HepG2 (cell line): ENCODE results near the gene PSENEN. TPM values are rescaled to one million over a fixed set of nuclear protein-coding genes. Genes with fewer than 3 reads are reported as not detected.

Experiments used
- FOXA3 ChIP-seq: IDR thresholded peaks from 2 replicates; pipeline ENCODE4 v1.6.1; 2016; ENCODE audit warnings: missing genetic modification reagents, missing compliant biosample characterization
- KDM1A ChIP-seq: IDR thresholded peaks from 2 replicates; pipeline ENCODE4 v1.6.1; 2016; ENCODE audit warnings: missing compliant biosample characterization
- MIXL1 ChIP-seq: IDR thresholded peaks from 2 replicates; pipeline ENCODE4 v1.6.1; 2016
- PRDM10 ChIP-seq: sonication (generic); formaldehyde crosslinking; IDR thresholded peaks from 2 replicates; pipeline ENCODE4 v1.4.0; 2020; ENCODE audit warnings: low read depth, missing genetic modification reagents
- RXRB ChIP-seq: IDR thresholded peaks from 2 replicates; pipeline ENCODE4 v1.6.1; 2016; ENCODE audit warnings: borderline replicate concordance, missing genetic modification reagents, missing compliant biosample characterization
- SMAD9 ChIP-seq: sonication (generic); formaldehyde crosslinking; IDR thresholded peaks from 2 replicates; pipeline ENCODE4 v1.5.1; 2020; ENCODE audit warnings: mild to moderate bottlenecking, missing genetic modification reagents
- TARDBP ChIP-seq: sonication (generic); formaldehyde crosslinking; IDR thresholded peaks from 2 replicates; pipeline ENCODE4 v1.8.0; 2022; ENCODE audit warnings: mild to moderate bottlenecking, missing genetic modification reagents
- TFDP1 ChIP-seq: IDR thresholded peaks from 2 replicates; pipeline ENCODE4 v1.6.1; 2016; ENCODE audit warnings: missing compliant biosample characterization, missing genetic modification reagents, borderline replicate concordance
- ZNF10 ChIP-seq: sonication (generic); formaldehyde crosslinking; IDR thresholded peaks from 2 replicates; pipeline ENCODE4 v1.4.0; 2020; ENCODE audit warnings: mild to moderate bottlenecking, low read depth, missing genetic modification reagents, borderline replicate concordance
- ZNF230 ChIP-seq: sonication (generic); formaldehyde crosslinking; IDR thresholded peaks from 2 replicates; pipeline ENCODE4 v1.4.0; 2020; ENCODE audit warnings: mild to moderate bottlenecking, missing genetic modification reagents
- ZNF383 ChIP-seq: sonication (generic); formaldehyde crosslinking; IDR thresholded peaks from 2 replicates; pipeline ENCODE4 v1.4.0; 2020; ENCODE audit warnings: missing genetic modification reagents, mild to moderate bottlenecking, borderline replicate concordance
- ZNF451 ChIP-seq: sonication (generic); formaldehyde crosslinking; IDR thresholded peaks from 2 replicates; pipeline ENCODE4 v1.5.0; 2020; ENCODE audit warnings: mild to moderate bottlenecking, missing genetic modification reagents
- ZNF546 ChIP-seq: sonication (generic); formaldehyde crosslinking; conservative IDR thresholded peaks from 2 replicates; pipeline ENCODE4 v1.8.1; 2023; ENCODE audit warnings: mild to moderate bottlenecking, missing genetic modification reagents
- ZNF598 ChIP-seq: sonication (generic); formaldehyde crosslinking; IDR thresholded peaks from 2 replicates; pipeline ENCODE4 v1.5.1; 2020; ENCODE audit warnings: mild to moderate bottlenecking, missing genetic modification reagents, borderline replicate concordance
- ZNF782 ChIP-seq: sonication (generic); formaldehyde crosslinking; IDR thresholded peaks from 2 replicates; pipeline ENCODE4 v1.4.0; 2020; ENCODE audit warnings: missing genetic modification reagents, mild to moderate bottlenecking, borderline replicate concordance
- polyA plus RNA-seq, 8 experiments: library from polyadenylated mRNA; depleted of rRNA in 3 of 8; stranded (reverse) in 7 of 8; unstranded in 1 of 8; fragments of >200 nt; fragmentation: Illumina TruSeq in 4 of 8; extraction: Trizol in 4 of 8; gene quantifications; 2 replicates each; pipeline versions ENCODE4 v1.2.1 to v1.2.3, GENCODE V29; 2011 to 2016; ENCODE audit warnings: low read depth in 4 of 8, missing spikeins in 1 of 8, mixed read lengths in 1 of 8; ENCODE audit not compliant: insufficient read depth in 1 of 8
- total RNA-seq, 5 experiments: library from RNA; depleted of rRNA; stranded (reverse); fragments of >200 nt; fragmentation: Illumina TruSeq; extraction: Trizol; gene quantifications; 2 replicates each; pipeline ENCODE4 v1.2.3, GENCODE V29; 2016; ENCODE audit warnings: low read depth in 1 of 5
- TF ChIP-seq, protein P1 (sequence below): sonication (generic); formaldehyde crosslinking; IDR thresholded peaks from 2 replicates; pipeline ENCODE4 v1.5.0; 2020; ENCODE audit warnings: mild to moderate bottlenecking, missing genetic modification reagents
- TF ChIP-seq, protein P2 (sequence below): sonication (generic); formaldehyde crosslinking; IDR thresholded peaks from 2 replicates; pipeline ENCODE4 v1.8.1; 2023; ENCODE audit warnings: mild to moderate bottlenecking, missing genetic modification reagents
- TF ChIP-seq, protein P3 (sequence below): sonication (generic); formaldehyde crosslinking; IDR thresholded peaks from 2 replicates; pipeline ENCODE4 v1.5.0; 2020; ENCODE audit warnings: mild to moderate bottlenecking, missing genetic modification reagents

Gene PSENEN
- total and polyA plus RNA-seq, 2 of the 13 experiments (the other 11 are each of a cell fraction or from before 2014, with no cell fraction given): 16.9 to 34.2 TPM

DNA sequence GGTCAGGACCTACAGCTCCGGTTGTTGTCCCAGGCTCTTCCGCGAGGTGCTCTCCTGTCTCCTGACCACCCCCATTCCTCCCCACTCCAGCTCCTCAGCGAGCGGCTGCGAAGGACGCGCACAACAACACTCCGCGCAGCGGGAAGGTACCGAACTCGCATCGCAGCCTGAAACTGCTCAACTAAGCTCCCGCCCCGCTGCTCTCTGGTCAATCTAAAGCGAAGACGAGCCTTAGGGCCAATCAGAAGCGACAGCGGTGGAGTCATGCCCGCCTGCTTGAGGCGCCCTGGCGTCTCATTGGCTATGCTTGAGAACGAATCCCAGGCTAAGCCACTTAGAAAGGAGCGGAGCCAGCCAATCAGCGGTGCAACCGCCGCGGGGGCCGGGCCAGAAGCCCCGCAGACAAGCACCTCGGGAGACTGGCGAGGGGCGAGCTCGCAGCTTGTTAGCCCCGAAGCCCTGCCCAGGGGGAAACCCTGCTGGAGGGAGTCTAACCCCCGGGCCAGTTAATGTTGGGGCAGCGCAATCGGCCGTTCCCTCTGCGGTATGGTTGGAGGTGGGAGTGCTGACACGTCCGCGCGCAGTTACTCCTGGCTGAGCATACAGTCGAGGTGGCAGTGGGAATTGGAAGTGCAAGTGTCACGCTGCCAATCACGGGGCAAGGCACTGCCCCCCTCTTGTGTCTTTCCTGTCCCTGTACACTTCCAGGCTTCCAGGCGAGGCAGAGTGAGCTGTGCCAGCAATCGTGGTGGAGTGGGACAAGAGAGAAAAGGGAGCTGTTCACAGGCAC, 43.0 kb upstream of the PSENEN start (continued):
- TF ChIP-seq, protein P1, sequence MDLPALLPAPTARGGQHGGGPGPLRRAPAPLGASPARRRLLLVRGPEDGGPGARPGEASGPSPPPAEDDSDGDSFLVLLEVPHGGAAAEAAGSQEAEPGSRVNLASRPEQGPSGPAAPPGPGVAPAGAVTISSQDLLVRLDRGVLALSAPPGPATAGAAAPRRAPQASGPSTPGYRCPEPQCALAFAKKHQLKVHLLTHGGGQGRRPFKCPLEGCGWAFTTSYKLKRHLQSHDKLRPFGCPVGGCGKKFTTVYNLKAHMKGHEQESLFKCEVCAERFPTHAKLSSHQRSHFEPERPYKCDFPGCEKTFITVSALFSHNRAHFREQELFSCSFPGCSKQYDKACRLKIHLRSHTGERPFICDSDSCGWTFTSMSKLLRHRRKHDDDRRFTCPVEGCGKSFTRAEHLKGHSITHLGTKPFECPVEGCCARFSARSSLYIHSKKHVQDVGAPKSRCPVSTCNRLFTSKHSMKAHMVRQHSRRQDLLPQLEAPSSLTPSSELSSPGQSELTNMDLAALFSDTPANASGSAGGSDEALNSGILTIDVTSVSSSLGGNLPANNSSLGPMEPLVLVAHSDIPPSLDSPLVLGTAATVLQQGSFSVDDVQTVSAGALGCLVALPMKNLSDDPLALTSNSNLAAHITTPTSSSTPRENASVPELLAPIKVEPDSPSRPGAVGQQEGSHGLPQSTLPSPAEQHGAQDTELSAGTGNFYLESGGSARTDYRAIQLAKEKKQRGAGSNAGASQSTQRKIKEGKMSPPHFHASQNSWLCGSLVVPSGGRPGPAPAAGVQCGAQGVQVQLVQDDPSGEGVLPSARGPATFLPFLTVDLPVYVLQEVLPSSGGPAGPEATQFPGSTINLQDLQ: no peak
- no peak for TF ChIP-seq FOXA3 (CRISPR knock-in tag)
- TF ChIP-seq ZNF10: no peak
- TF ChIP-seq ZNF546 (CRISPR knock-in tag): no peak
- no peak for TF ChIP-seq SMAD9 (CRISPR knock-in tag)
- TF ChIP-seq RXRB (CRISPR knock-in tag): no peak
- 0 out of 2 replicates have a peak, but pooled peaks have one; percentile 49 for TF ChIP-seq ZNF598 (CRISPR knock-in tag)
- TF ChIP-seq MIXL1 (CRISPR knock-in tag): no peak
- no peak; the same call in 1 of the 2 replicates for TF ChIP-seq ZNF230 (CRISPR knock-in tag)
- TF ChIP-seq ZNF782 (CRISPR knock-in tag): no peak
- TF ChIP-seq, protein P2, sequence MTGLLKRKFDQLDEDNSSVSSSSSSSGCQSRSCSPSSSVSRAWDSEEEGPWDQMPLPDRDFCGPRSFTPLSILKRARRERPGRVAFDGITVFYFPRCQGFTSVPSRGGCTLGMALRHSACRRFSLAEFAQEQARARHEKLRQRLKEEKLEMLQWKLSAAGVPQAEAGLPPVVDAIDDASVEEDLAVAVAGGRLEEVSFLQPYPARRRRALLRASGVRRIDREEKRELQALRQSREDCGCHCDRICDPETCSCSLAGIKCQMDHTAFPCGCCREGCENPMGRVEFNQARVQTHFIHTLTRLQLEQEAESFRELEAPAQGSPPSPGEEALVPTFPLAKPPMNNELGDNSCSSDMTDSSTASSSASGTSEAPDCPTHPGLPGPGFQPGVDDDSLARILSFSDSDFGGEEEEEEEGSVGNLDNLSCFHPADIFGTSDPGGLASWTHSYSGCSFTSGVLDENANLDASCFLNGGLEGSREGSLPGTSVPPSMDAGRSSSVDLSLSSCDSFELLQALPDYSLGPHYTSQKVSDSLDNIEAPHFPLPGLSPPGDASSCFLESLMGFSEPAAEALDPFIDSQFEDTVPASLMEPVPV (CRISPR knock-in tag): peak; percentile 65; the same call in 1 of the 2 replicates
- TF ChIP-seq TFDP1 (CRISPR knock-in tag): peak; percentile 69; the same call in 1 of the 2 replicates
- TF ChIP-seq TARDBP: no peak
- TF ChIP-seq, protein P3, sequence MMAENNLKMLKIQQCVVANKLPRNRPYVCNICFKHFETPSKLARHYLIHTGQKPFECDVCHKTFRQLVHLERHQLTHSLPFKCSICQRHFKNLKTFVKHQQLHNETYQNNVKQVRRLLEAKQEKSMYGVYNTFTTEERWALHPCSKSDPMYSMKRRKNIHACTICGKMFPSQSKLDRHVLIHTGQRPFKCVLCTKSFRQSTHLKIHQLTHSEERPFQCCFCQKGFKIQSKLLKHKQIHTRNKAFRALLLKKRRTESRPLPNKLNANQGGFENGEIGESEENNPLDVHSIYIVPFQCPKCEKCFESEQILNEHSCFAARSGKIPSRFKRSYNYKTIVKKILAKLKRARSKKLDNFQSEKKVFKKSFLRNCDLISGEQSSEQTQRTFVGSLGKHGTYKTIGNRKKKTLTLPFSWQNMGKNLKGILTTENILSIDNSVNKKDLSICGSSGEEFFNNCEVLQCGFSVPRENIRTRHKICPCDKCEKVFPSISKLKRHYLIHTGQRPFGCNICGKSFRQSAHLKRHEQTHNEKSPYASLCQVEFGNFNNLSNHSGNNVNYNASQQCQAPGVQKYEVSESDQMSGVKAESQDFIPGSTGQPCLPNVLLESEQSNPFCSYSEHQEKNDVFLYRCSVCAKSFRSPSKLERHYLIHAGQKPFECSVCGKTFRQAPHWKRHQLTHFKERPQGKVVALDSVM (CRISPR knock-in tag): no peak
- TF ChIP-seq ZNF451 (CRISPR knock-in tag): no peak
- no peak for TF ChIP-seq PRDM10 (CRISPR knock-in tag)
- TF ChIP-seq ZNF383 (CRISPR knock-in tag): no peak
- no peak for TF ChIP-seq KDM1A (CRISPR knock-in tag)
